Left cardiac atrium (tissue), 4 donors: ENCODE data around the gene PEX11B. TPM values are rescaled to one million over a fixed set of nuclear protein-coding genes. Genes with fewer than 3 reads are reported as not detected.

Experiments
- ATAC-seq, 2 donors: fragments of 200-7000 bp; cut with Tn5 transposase; one replicate each; pipeline ENCODE4 v1.9.1; 2020; ENCODE audit warnings: mild to moderate bottlenecking in 2 of 2, moderate library complexity in 2 of 2
- DNase-seq: peaks from one replicate; pipeline ENCODE4 v3.0.0-alpha.2; 2020
- intact Hi-C, 2 donors: fragments of 100-400 bp; cut with DNase I; formaldehyde crosslinking; loops; one replicate each; pipeline versions ENCODE4 v1.14.1 to v1.15.1; 2022 to 2023
- total RNA-seq, 2 donors: library from RNA; stranded (reverse); fragmentation: NEBNext Ultra II Directional; extraction: Animal tissue kit (Norgen Biotek cat#: 25700); gene quantifications; one replicate each; pipeline ENCODE4 v1.2.1, GENCODE V29; 2021
- donor health status: DM: no; HTN: yes; CAD: no.
- donor health status: DM: no; HTN: yes; CAD: no; lungs with severe emphysema.
- donor health status: DM: yes; HTN: yes; CAD: no.
- donor health status: Dilated cardiomyopathy.

The PEX11B gene
- total RNA-seq, 2 donors from 2014 or later = 19.0 to 20.3 TPM

- ATAC-seq = no peak
- intact Hi-C loops = no loop called here
- no peak for DNase-seq
Measured at GRCh38 chr1:145886816-145887215, 31.7 kb downstream of the PEX11B start.

- ATAC-seq = peak; percentile 3 to 21
- intact Hi-C loops = no loop called here
- no peak for DNase-seq
Measured at GRCh38 chr1:145886390-145886789, 32.1 kb downstream of the PEX11B start.

GRCh38 chr1:145885738-145886287 is 32.7 kb downstream of the PEX11B start, which contains the start of gene ANKRD35:
Gene ANKRD35 (minus strand): TSS chr1:145885866. CDS start chr1:145885758, 108 bp downstream.
- ATAC-seq = peak; percentile 96 to 98
- intact Hi-C loops = no loop called here
- peak; percentile 91 for DNase-seq

GRCh38 chr1:145884675-145885074 is 33.8 kb downstream of the PEX11B start:
- ATAC-seq = no peak
- intact Hi-C loops = no loop called here
- DNase-seq = no peak

GRCh38 chr1:145879775-145880174 is 38.7 kb downstream of the PEX11B start:
- intact Hi-C loops = no loop called here
- no peak for DNase-seq
- ATAC-seq = no peak

GRCh38 chr1:145878724-145879123 is 39.8 kb downstream of the PEX11B start:
- DNase-seq (no peak), ATAC-seq (no peak)
- intact Hi-C loops = no loop called here

GRCh38 chr1:145877923-145878486 is 40.5 kb downstream of the PEX11B start:
- ATAC-seq (no peak), DNase-seq (no peak)
- intact Hi-C loops = no loop called here

- no peak for ATAC-seq
- intact Hi-C loops = no loop called here
- no peak for DNase-seq
Measured at GRCh38 chr1:145874646-145875045, 43.9 kb downstream of the PEX11B start.

GRCh38 chr1:145871994-145872924 is 46.3 kb downstream of the PEX11B start:
- intact Hi-C loops = no loop called here
- ATAC-seq (peak; percentile 82 to 86), DNase-seq (peak; percentile 75)

GRCh38 chr1:145868232-145868631 is 50.3 kb downstream of the PEX11B start:
- DNase-seq = no peak
- no peak for ATAC-seq
- intact Hi-C loops = no loop called here

- DNase-seq = no peak
- ATAC-seq = no peak
Measured at GRCh38 chr1:145863282-145864018, 55.1 kb downstream of the PEX11B start.

More at GRCh38 chr1:145863282-145864018, 55.1 kb downstream of the PEX11B start:
- intact Hi-C loops = no loop called here

Other genes with a start within 250 kb of the PEX11B start
- under 1 TPM; 0.12 to 0.65 TPM for gene PDZK1, start 211.3 kb downstream of the PEX11B start, total RNA-seq
- gene CD160, start 199.2 kb downstream of the PEX11B start, total RNA-seq = under 1 TPM in 1 of 2 donors, not detected in 1; 0.21 TPM
- 10 to 100 TPM; 27.7 to 34.4 TPM for gene RNF115, start 94.6 kb downstream of the PEX11B start, total RNA-seq
- 10 to 100 TPM; 13.3 to 17.0 TPM for gene POLR3C, start 94.5 kb downstream of the PEX11B start, total RNA-seq
- gene NUDT17, start 73.1 kb downstream of the PEX11B start, total RNA-seq = 1 to 10 TPM; 3.6 to 3.7 TPM
- 10 to 100 TPM; 15.0 to 17.1 TPM for gene PIAS3, start 59.6 kb downstream of the PEX11B start, total RNA-seq
- gene ANKRD35, start 32.9 kb downstream of the PEX11B start, total RNA-seq = 1 to 10 TPM; 1.5 to 2.0 TPM
- gene ITGA10, start 8.7 kb downstream of the PEX11B start, total RNA-seq = 10 to 100 TPM in 1 of 2 donors, 1 to 10 TPM in 1; 2.2 to 13.4 TPM
- gene RBM8A, start 8.8 kb upstream of the PEX11B start, total RNA-seq = 10 to 100 TPM; 67.0 to 99.2 TPM
- gene LIX1L, start 39.3 kb upstream of the PEX11B start, total RNA-seq = 10 to 100 TPM; 25.7 to 32.3 TPM
- 1 to 10 TPM in 1 of 2 donors, under 1 TPM in 1; 0.94 to 1.8 TPM for gene ANKRD34A, start 45.9 kb upstream of the PEX11B start, total RNA-seq
- 10 to 100 TPM; 38.4 to 45.8 TPM for gene POLR3GL, start 46.0 kb upstream of the PEX11B start, total RNA-seq
- gene TXNIP, start 77.9 kb upstream of the PEX11B start, total RNA-seq = 100 to 1,000 TPM; 602 to 909 TPM
- gene HJV, start 103.0 kb upstream of the PEX11B start, total RNA-seq = 10 to 100 TPM; 64.5 to 96.1 TPM
- gene NBPF10, start 226.1 kb upstream of the PEX11B start, total RNA-seq = 1 to 10 TPM; 1.2 to 1.6 TPM